ENCODE measurements around the gene CASQ1.

Gene CASQ1

GRCh38 chr1:160228431-160228830 lies 38.1 kb downstream of the CASQ1 start:
- DNase-seq (ENCODE audit: low read depth), result no peak
- H3K4me3 ChIP-seq (ENCODE audit: low read depth, low read length), result no peak overlapping the region
- TF ChIP-seq, protein P1, sequence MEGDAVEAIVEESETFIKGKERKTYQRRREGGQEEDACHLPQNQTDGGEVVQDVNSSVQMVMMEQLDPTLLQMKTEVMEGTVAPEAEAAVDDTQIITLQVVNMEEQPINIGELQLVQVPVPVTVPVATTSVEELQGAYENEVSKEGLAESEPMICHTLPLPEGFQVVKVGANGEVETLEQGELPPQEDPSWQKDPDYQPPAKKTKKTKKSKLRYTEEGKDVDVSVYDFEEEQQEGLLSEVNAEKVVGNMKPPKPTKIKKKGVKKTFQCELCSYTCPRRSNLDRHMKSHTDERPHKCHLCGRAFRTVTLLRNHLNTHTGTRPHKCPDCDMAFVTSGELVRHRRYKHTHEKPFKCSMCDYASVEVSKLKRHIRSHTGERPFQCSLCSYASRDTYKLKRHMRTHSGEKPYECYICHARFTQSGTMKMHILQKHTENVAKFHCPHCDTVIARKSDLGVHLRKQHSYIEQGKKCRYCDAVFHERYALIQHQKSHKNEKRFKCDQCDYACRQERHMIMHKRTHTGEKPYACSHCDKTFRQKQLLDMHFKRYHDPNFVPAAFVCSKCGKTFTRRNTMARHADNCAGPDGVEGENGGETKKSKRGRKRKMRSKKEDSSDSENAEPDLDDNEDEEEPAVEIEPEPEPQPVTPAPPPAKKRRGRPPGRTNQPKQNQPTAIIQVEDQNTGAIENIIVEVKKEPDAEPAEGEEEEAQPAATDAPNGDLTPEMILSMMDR (conservative IDR thresholded peaks at IDR 0.05; ENCODE audit: low read depth, low read length), result no peak

GRCh38 chr1:160232911-160233310 lies 42.5 kb downstream of the CASQ1 start:
- TF ChIP-seq, protein P1 (conservative IDR thresholded peaks at IDR 0.05; ENCODE audit: low read depth, low read length), result no peak
- H3K4me3 ChIP-seq (ENCODE audit: low read depth, low read length), result no peak overlapping the region
- DNase-seq (ENCODE audit: low read depth), result no peak

DNA sequence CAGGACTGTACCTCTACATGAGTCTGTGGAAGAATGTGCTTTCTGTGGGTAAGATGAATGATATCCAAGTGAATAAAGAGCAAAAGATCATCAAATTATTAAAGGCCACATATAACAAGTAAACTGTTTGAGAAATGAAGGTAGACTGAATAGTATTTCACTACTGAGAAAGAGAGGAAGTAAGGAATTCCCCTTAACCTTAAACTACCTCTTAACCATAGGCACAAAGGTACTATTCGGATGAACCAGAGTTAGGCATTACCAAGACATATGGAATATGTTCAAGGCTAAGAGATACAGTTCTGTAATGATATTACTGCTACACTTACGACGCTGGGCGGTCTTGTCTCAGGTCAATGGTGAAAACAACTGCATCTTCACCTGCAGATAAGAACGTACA lies 46.4 kb downstream of the CASQ1 start:
- H3K4me3 ChIP-seq (ENCODE audit: low read depth, low read length), result no peak overlapping the region
- no peak for DNase-seq (ENCODE audit: low read depth)
- TF ChIP-seq, protein P1 (conservative IDR thresholded peaks at IDR 0.05; ENCODE audit: low read depth, low read length), result no peak

- no peak for DNase-seq (ENCODE audit: low read depth)
- TF ChIP-seq, protein P1 (conservative IDR thresholded peaks at IDR 0.05; ENCODE audit: low read depth, low read length), result no peak
- H3K4me3 ChIP-seq (ENCODE audit: low read depth, low read length), result no peak overlapping the region
Observed at GRCh38 chr1:160237558-160237957, 47.2 kb downstream of the CASQ1 start.

DNA sequence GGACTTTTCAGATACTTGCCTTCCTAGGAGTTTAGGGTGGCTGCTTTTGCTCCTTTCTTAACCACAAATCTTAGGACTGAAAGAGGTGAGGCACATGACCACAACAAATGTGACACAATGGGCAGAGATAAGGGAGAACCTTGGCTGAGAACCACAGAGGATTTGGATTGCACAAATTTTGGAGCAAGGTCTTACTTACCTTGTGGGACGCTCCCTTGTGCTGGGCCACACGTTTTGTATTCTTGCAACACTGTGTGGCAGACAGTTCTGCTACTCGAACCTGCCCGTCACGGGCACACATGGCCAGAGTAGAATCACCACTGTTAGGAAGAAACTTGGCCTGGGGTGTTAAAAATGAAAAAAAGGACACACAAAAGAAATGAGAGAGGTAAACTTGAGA lies 48.0 kb downstream of the CASQ1 start:
- H3K4me3 ChIP-seq (ENCODE audit: low read depth, low read length), result no peak overlapping the region
- DNase-seq (ENCODE audit: low read depth), result no peak
- TF ChIP-seq, protein P1 (conservative IDR thresholded peaks at IDR 0.05; ENCODE audit: low read depth, low read length), result no peak

- no peak overlapping the region for H3K4me3 ChIP-seq (ENCODE audit: low read depth, low read length)
- TF ChIP-seq, protein P1 (conservative IDR thresholded peaks at IDR 0.05; ENCODE audit: low read depth, low read length), result no peak
- DNase-seq (ENCODE audit: low read depth), result no peak
Observed at GRCh38 chr1:160239582-160240299, 49.4 kb downstream of the CASQ1 start.

DNA sequence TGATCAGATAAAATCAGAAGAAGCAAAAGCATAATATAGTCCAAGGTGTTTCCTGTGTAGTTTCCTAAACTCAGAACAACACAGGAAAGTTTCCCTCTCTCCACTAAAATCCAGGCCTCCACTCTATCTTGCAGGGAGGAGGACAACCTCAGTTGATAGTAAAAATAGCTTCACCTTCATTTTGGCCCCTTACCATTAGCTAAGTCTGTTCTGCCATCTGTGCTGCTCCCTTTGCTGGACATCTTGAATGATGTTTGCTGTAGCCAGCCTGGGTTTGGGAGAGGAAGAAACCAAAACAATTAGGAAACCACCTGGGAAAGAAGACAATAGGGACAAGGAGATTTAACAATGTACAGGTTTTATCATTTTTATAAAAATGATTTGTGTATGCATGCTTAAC lies 53.4 kb downstream of the CASQ1 start:
- TF ChIP-seq, protein P1 (conservative IDR thresholded peaks at IDR 0.05; ENCODE audit: low read depth, low read length), result no peak
- no peak overlapping the region for H3K4me3 ChIP-seq (ENCODE audit: low read depth, low read length)
- DNase-seq (ENCODE audit: low read depth), result no peak
